Thyroid gland (tissue), 4 donors: ENCODE results near the gene CNOT9.

ENCODE experiments used
- POLR2A ChIP-seq, 2 donors: fragments of 450-650 bp; IDR thresholded peaks; one replicate each; pipeline ENCODE4 v1.6.1; 2017; ENCODE audit warnings: antibody characterized with exemption in 2 of 2, mild to moderate bottlenecking in 2 of 2, moderate library complexity in 1 of 2
- TF ChIP-seq, protein P1 (sequence below), 6 experiments: fragments of 200-600 bp in 3 of 6; fragments of 450-650 bp in 3 of 6; sonication (generic) in 3 of 6; IDR thresholded peaks; one replicate each; pipeline ENCODE4 v1.5.1; 2016 to 2019; ENCODE audit warnings: antibody characterized with exemption in 6 of 6, mild to moderate bottlenecking in 2 of 6, inconsistent platforms in 1 of 6, moderate library complexity in 1 of 6

DNA sequence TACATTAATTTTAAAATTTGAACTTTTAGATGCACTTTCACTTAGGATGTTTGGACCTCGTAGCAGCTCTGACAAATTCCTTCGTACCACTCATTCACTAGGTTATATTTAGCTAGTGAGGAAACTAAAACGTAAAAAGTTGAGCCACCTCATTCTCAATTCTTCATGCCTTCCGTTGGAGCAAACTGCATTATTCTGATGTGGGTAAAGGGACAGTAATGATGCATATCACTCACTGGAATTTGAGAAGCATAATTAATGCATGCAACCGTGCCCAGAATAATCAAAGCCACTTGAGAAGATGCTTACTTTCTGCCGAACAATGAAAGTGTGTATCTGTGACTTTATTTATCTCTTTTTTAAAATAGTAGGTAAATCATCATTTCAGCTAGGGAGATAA lies 2.2 kb downstream of the CNOT9 start:
- TF ChIP-seq, protein P1, sequence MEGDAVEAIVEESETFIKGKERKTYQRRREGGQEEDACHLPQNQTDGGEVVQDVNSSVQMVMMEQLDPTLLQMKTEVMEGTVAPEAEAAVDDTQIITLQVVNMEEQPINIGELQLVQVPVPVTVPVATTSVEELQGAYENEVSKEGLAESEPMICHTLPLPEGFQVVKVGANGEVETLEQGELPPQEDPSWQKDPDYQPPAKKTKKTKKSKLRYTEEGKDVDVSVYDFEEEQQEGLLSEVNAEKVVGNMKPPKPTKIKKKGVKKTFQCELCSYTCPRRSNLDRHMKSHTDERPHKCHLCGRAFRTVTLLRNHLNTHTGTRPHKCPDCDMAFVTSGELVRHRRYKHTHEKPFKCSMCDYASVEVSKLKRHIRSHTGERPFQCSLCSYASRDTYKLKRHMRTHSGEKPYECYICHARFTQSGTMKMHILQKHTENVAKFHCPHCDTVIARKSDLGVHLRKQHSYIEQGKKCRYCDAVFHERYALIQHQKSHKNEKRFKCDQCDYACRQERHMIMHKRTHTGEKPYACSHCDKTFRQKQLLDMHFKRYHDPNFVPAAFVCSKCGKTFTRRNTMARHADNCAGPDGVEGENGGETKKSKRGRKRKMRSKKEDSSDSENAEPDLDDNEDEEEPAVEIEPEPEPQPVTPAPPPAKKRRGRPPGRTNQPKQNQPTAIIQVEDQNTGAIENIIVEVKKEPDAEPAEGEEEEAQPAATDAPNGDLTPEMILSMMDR (IDR thresholded peaks at IDR 0.05): no peak
- no peak for TF ChIP-seq POLR2A (IDR thresholded peaks at IDR 0.05)
